Heart right ventricle (tissue), 16 donors: ENCODE data around the gene APOM. TPM values are rescaled to one million over a fixed set of nuclear protein-coding genes. Genes with fewer than 3 reads are reported as not detected.
A peak's percentile ranks its signal among the peaks of the same experiment; 100 is the strongest.

Source experiments
- ATAC-seq, 8 donors: fragments of 200-7000 bp; cut with Tn5 transposase; one replicate each; pipeline ENCODE4 v1.9.1; 2020; ENCODE audit warnings: mild to moderate bottlenecking in 8 of 8, moderate library complexity in 8 of 8, moderate number of reproducible peaks in 1 of 8
- DNase-seq, 2 donors: peaks; one replicate each; pipeline ENCODE4 v3.0.0-alpha.2; 2020
- H3K27ac ChIP-seq, 10 donors: fragments of 200-600 bp; sonication (generic) in 2 of 10; one replicate each; pipeline versions ENCODE4 v1.5.0 to v1.8.0; 2020 to 2022; ENCODE audit warnings: mild to moderate bottlenecking in 3 of 10
- H3K27me3 ChIP-seq, 7 donors: fragments of 200-600 bp; one replicate each; pipeline ENCODE4 v1.8.0; 2021 to 2022; ENCODE audit warnings: mild to moderate bottlenecking in 2 of 7
- H3K36me3 ChIP-seq, 9 donors: fragments of 200-600 bp; sonication (generic) in 1 of 9; one replicate each; pipeline versions ENCODE4 v1.5.0 to v1.8.0; 2020 to 2022; ENCODE audit warnings: mild to moderate bottlenecking in 2 of 9
- H3K4me1 ChIP-seq, 9 donors: fragments of 200-600 bp; sonication (generic) in 1 of 9; one replicate each; pipeline versions ENCODE4 v1.5.0 to v1.8.0; 2020 to 2022; ENCODE audit warnings: mild to moderate bottlenecking in 4 of 9
- H3K4me3 ChIP-seq, 10 donors: fragments of 200-600 bp; sonication (generic) in 2 of 10; one replicate each; pipeline versions ENCODE4 v1.5.0 to v1.8.0; 2020 to 2022; ENCODE audit warnings: mild to moderate bottlenecking in 7 of 10, moderate library complexity in 2 of 10
- H3K9me3 ChIP-seq, 11 donors: fragments of 200-600 bp in 10 of 11; sonication (generic) in 2 of 11; one replicate each; pipeline versions ENCODE4 v1.5.0 to v1.8.0; 2013 to 2022; ENCODE audit warnings: mild to moderate bottlenecking in 2 of 11, control low read depth in 1 of 11, moderate library complexity in 1 of 11
- CTCF ChIP-seq, 9 donors: fragments of 200-600 bp; sonication (generic) in 2 of 9; IDR thresholded peaks; one replicate each; pipeline versions ENCODE4 v1.5.0 to v1.8.0; 2021 to 2022; ENCODE audit warnings: antibody characterized with exemption in 9 of 9, mild to moderate bottlenecking in 5 of 9, moderate library complexity in 1 of 9
- WGBS, 2 donors: extraction: QIAGEN DNeasy Blood & Tissue Kit; methylation state at CpG; one replicate each; pipeline ENCODE4 v1.1.7; 2013; ENCODE audit warnings: inconsistent platforms in 1 of 2; 5-methylcytosine and 5-hydroxymethylcytosine counted together
- intact Hi-C, 10 donors: fragments of 100-400 bp; cut with DNase I; formaldehyde crosslinking; loops; one replicate each; pipeline versions ENCODE4 v1.11.1 to v1.14.2; 2022
- polyA plus RNA-seq, 2 donors: library from polyadenylated mRNA; stranded (reverse); fragments of 200-250 nt; gene quantifications; one replicate each; pipeline ENCODE4 v1.2.3, GENCODE V29; 2013
- total RNA-seq, 10 donors: library from RNA; stranded (reverse); fragmentation: NEBNext Ultra II Directional in 3 of 10; extraction: Animal tissue kit (Norgen Biotek cat#: 25700) in 3 of 10; gene quantifications; one replicate each; pipeline versions ENCODE4 v1.2.1 to v1.2.4, GENCODE V29; 2021 to 2023
- donor health status: Arrhythmogenic right ventricular cardiomyopathy.
- donor health status: ischemic (EF 13 %, LVEDD 7.1; RV severe dilation, severe dysfunction).
- donor health status: healthy with polysubstance abuse.
- donor health status: DM: no; HTN: yes; CAD: no.
- donor health status: DM: no; HTN: no; CAD: no.
- donor health status: ischemic (EF 25% LVEDD 6.9; RV normal size, moderate dysfunction).
- donor health status: ischemic (EF 25% LVEDD 5.7; RV mildly dilated, moderate dysfunction).
- donor health status: healthy.
- donor health status: DM: yes; HTN: yes; CAD: no.
- donor health status: Ischemic cardiomyopathy.
- donor health status: ischemic (EF 35%, LVEDD 5.7; RV mildly dilated, moderate dysfunction).
- donor health status: nonischemic (EF 11% LVEDD 7.7; RV severe dilation, severe dysfunction).
- donor health status: DM: yes; HTN: yes; CAD: no.
- donor health status: PGD.
- donor health status: ischemic (EF 29% LVEDD 5.4; RV normal size, mild dysfunction).
- donor health status: nonischemic (EF 23%, LVEDD 6.1; RV moderate dilation, normal function).

The APOM gene
- total and polyA plus RNA-seq, 12 donors = 1.8 to 7.4 (median 3.0) TPM

GRCh38 chr6:31639449-31639861, 16.2 kb upstream of the APOM start:
- Histone ChIP-seq H3K9me3 (no peaks in the 10 kb centered on the region), H3K27me3 (no peaks in the 10 kb centered on the region), H3K4me3 (no peak overlapping the region), H3K27ac (peak overlapping the region in 1 of 10 donors; percentile 14), H3K4me1 (peaks cover 0 to 9% (median 0%) of the 10 kb centered on the region in 9 donors), H3K36me3 (peaks cover 15 to 100% (median 97%) of the 10 kb centered on the region in 9 donors)
- intact Hi-C loops = no loop called here
- ATAC-seq (peak in 1 of 8 donors; percentile 3), DNase-seq (no peak)
- 86% methylated on average over 10 of the region's 10 CpGs for WGBS, 2 donors
- TF ChIP-seq CTCF (IDR thresholded peaks at IDR 0.05) = no peak

- ATAC-seq (no peak), DNase-seq (no peak)
- no peaks in the 10 kb centered on the region for H3K27me3 ChIP-seq
- intact Hi-C loops = no loop called here
- H3K4me1 ChIP-seq = peaks cover 0 to 9% (median 0%) of the 10 kb centered on the region in 9 donors
- WGBS, 2 donors = 95 to 97% methylated on average over 6 of the region's 6 CpGs
- H3K36me3 ChIP-seq = peaks cover 15 to 100% (median 97%) of the 10 kb centered on the region in 9 donors
- H3K27ac ChIP-seq = no peak overlapping the region
- H3K9me3 ChIP-seq = no peaks in the 10 kb centered on the region
- no peak for TF ChIP-seq CTCF (IDR thresholded peaks at IDR 0.05)
- H3K4me3 ChIP-seq = no peak overlapping the region
Measured at GRCh38 chr6:31640612-31641011, 15.1 kb upstream of the APOM start.

GRCh38 chr6:31641370-31641769, 14.3 kb upstream of the APOM start:
- DNase-seq = no peak
- no peak overlapping the region for H3K4me3 ChIP-seq
- TF ChIP-seq CTCF (IDR thresholded peaks at IDR 0.05) = no peak
- intact Hi-C loops = no loop called here
- H3K27ac ChIP-seq = no peak overlapping the region
- no peaks in the 10 kb centered on the region for H3K27me3 ChIP-seq
- H3K4me1 ChIP-seq = peaks cover 0 to 9% (median 0%) of the 10 kb centered on the region in 9 donors
- H3K9me3 ChIP-seq = no peaks in the 10 kb centered on the region
- 85 to 89% methylated on average over 4 of the region's 4 CpGs for WGBS, 2 donors
- no peak for ATAC-seq
- peaks cover 12 to 100% (median 97%) of the 10 kb centered on the region in 9 donors for H3K36me3 ChIP-seq

GRCh38 chr6:31642798-31643570, 12.7 kb upstream of the APOM start:
- TF ChIP-seq CTCF (IDR thresholded peaks at IDR 0.05) = no peak
- Histone ChIP-seq H3K4me1 (peaks cover 0 to under 1% (median 0%) of the 10 kb centered on the region in 9 donors), H3K27ac (no peak overlapping the region), H3K36me3 (peaks cover 3 to 100% (median 96%) of the 10 kb centered on the region in 9 donors), H3K9me3 (no peaks in the 10 kb centered on the region), H3K27me3 (no peaks in the 10 kb centered on the region), H3K4me3 (no peak overlapping the region)
- ATAC-seq (no peak), DNase-seq (no peak)
- intact Hi-C loops = no loop called here
- 93 to 95% methylated on average over 6 of the region's 6 CpGs for WGBS, 2 donors
